HCT116 (cell line): ENCODE results near the gene PHF20.
"Not testable (repeated sequence)": the region's sequence is repeated elsewhere in the genome, so short reads cannot be mapped to it uniquely, and the experiment has no call there.

Source experiments
- EGR1 ChIP-seq: IDR thresholded peaks from 2 replicates; pipeline ENCODE4 v1.6.1; 2012; ENCODE audit warnings: low read depth
- EZH2 ChIP-seq: fragments of 200-600 bp; sonication (generic); IDR thresholded peaks from 2 replicates; pipeline ENCODE4 v1.6.1; 2017; ENCODE audit warnings: antibody characterized with exemption, mixed run types
- EZH2phosphoT487 ChIP-seq: fragments of 200-600 bp; IDR thresholded peaks from 2 replicates; pipeline ENCODE4 v1.6.1; 2018; ENCODE audit warnings: antibody characterized with exemption, borderline replicate concordance
- POLR2A ChIP-seq: IDR thresholded peaks from 2 replicates; pipeline ENCODE4 v1.7.0; 2011; ENCODE audit warnings: borderline replicate concordance; ENCODE audit not compliant: insufficient read depth, insufficient read length; ENCODE audit errors: extremely low read depth
- POLR2AphosphoS5 ChIP-seq: IDR thresholded peaks from 2 replicates; pipeline ENCODE4 v1.6.1; 2011; ENCODE audit warnings: mild to moderate bottlenecking, low read depth, low read length, moderate library complexity
- RAD21 ChIP-seq: IDR thresholded peaks from 2 replicates; pipeline ENCODE4 v1.6.1; 2012; ENCODE audit warnings: low read depth, mild to moderate bottlenecking
- REST ChIP-seq: IDR thresholded peaks from 2 replicates; pipeline ENCODE4 v1.6.1; 2012; ENCODE audit warnings: low read depth
- TCF7L2 ChIP-seq: IDR thresholded peaks from 2 replicates; pipeline ENCODE4 v1.7.0; 2011; ENCODE audit warnings: borderline replicate concordance, inconsistent platforms; ENCODE audit not compliant: insufficient read depth, insufficient read length; ENCODE audit errors: extremely low read depth
- YY1 ChIP-seq: IDR thresholded peaks from 2 replicates; pipeline ENCODE4 v1.6.1; 2011; ENCODE audit warnings: low read length, low read depth, moderate library complexity, mild to moderate bottlenecking; ENCODE audit not compliant: insufficient replicate concordance; ENCODE audit errors: extremely low read depth
- ZFX ChIP-seq: fragments of 450-650 bp; IDR thresholded peaks from 2 replicates; pipeline ENCODE4 v1.6.1; 2017
- TF ChIP-seq, protein P1 (sequence below), 3 experiments: fragments of 200-600 bp in 1 of 3; sonication (generic) in 1 of 3; IDR thresholded peaks in 2 of 3; conservative IDR thresholded peaks in 1 of 3; 2 replicates each; pipeline ENCODE4 v1.5.1; 2012 to 2017; ENCODE audit warnings: low read depth in 2 of 3, low read length in 2 of 3, antibody characterized with exemption in 1 of 3, borderline replicate concordance in 1 of 3, control low read depth in 1 of 3, mild to moderate bottlenecking in 1 of 3, mixed read lengths in 1 of 3, mixed run types in 1 of 3, moderate library complexity in 1 of 3; ENCODE audit not compliant: insufficient read depth in 1 of 3

GRCh38 chr20:35761548-35761947 is 10.3 kb upstream of the PHF20 start:
- TF ChIP-seq, protein P1, sequence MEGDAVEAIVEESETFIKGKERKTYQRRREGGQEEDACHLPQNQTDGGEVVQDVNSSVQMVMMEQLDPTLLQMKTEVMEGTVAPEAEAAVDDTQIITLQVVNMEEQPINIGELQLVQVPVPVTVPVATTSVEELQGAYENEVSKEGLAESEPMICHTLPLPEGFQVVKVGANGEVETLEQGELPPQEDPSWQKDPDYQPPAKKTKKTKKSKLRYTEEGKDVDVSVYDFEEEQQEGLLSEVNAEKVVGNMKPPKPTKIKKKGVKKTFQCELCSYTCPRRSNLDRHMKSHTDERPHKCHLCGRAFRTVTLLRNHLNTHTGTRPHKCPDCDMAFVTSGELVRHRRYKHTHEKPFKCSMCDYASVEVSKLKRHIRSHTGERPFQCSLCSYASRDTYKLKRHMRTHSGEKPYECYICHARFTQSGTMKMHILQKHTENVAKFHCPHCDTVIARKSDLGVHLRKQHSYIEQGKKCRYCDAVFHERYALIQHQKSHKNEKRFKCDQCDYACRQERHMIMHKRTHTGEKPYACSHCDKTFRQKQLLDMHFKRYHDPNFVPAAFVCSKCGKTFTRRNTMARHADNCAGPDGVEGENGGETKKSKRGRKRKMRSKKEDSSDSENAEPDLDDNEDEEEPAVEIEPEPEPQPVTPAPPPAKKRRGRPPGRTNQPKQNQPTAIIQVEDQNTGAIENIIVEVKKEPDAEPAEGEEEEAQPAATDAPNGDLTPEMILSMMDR (IDR thresholded peaks at IDR 0.05 in 2 of 3, conservative IDR thresholded peaks at IDR 0.05 in 1 of 3; ENCODE audit: borderline replicate concordance in 1 of 3, insufficient read depth in 1 of 3, low read depth in 2 of 3, low read length in 2 of 3), result not testable (repeated sequence)
- not testable (repeated sequence) for TF ChIP-seq RAD21, EZH2, POLR2AphosphoS5, POLR2A, EZH2phosphoT487, TCF7L2, REST, ZFX, YY1, EGR1
